Bronchial smooth muscle cell (primary cell): ENCODE data around the gene NIPAL3. TPM values are rescaled to one million over a fixed set of nuclear protein-coding genes. Genes with fewer than 3 reads are reported as not detected.

Experiments
- total RNA-seq: library from RNA; depleted of rRNA; stranded (reverse); fragments of >200 nt; gene quantifications from 2 replicates; pipeline ENCODE4 v1.2.1, GENCODE V29; 2014

Gene NIPAL3
- 34.3 and 42.7 TPM in 2 replicates for total RNA-seq

GRCh38 chr1:24415334-24415909 lies at the start of gene NIPAL3:
TSS of gene NIPAL3 (plus strand) at chr1:24415802. CDS start at chr1:24419548, 3,746 bp downstream.

GRCh38 chr1:24413350-24414163 lies 2.0 kb upstream of the NIPAL3 start, which contains the start of gene STPG1:
TSS of gene STPG1 (minus strand) at chr1:24413782. CDS start at chr1:24401388, 12,394 bp downstream.

GRCh38 chr1:24502709-24503058 lies 87.1 kb downstream of the NIPAL3 start, which contains the start of gene RCAN3:
TSS of gene RCAN3 (plus strand) at chr1:24502836. CDS start at chr1:24514373, 11,537 bp downstream.

Other genes with a start within 250 kb of the NIPAL3 start
- not detected in 2 replicates for gene IFNLR1, start 228.5 kb upstream of the NIPAL3 start, total RNA-seq
- gene GRHL3, start 96.4 kb upstream of the NIPAL3 start, total RNA-seq, result not detected in 2 replicates
- gene STPG1, start 2.0 kb upstream of the NIPAL3 start, total RNA-seq, result 2.0 and 4.6 TPM in 2 replicates
- gene RCAN3, start 87.0 kb downstream of the NIPAL3 start, total RNA-seq, result 2.3 and 4.7 TPM in 2 replicates
- not detected in 2 replicates for gene NCMAP, start 140.3 kb downstream of the NIPAL3 start, total RNA-seq
- 16.1 and 24.1 TPM in 2 replicates for gene SRRM1, start 227.5 kb downstream of the NIPAL3 start, total RNA-seq